Stomach (tissue), 9 donors: ENCODE measurements around the gene ZFHX3. TPM values are rescaled to one million over a fixed set of nuclear protein-coding genes. Genes with fewer than 3 reads are reported as not detected.

Experiments used
- DNase-seq, 2 donors: peaks; one replicate each; pipeline versions ENCODE4 v3.0.0 to v3.0.0-alpha.2; 2013 to 2019
- H3K27ac ChIP-seq, 5 donors: fragments of 200-600 bp in 4 of 5; sonication (generic) in 4 of 5; one replicate each; pipeline ENCODE4 v1.5.1; 2013 to 2019; ENCODE audit warnings: mild to moderate bottlenecking in 1 of 5, moderate library complexity in 1 of 5
- H3K27me3 ChIP-seq, 3 donors: fragments of 200-600 bp; sonication (generic); one replicate each; pipeline ENCODE4 v1.5.1; 2017 to 2019; ENCODE audit warnings: mixed run types in 1 of 3
- H3K36me3 ChIP-seq, 4 donors: fragments of 200-600 bp; sonication (generic); 1 replicate in 3 of 4; 2 replicates in 1 of 4; pipeline ENCODE4 v1.5.1; 2016 to 2019
- H3K4me1 ChIP-seq, 4 donors: fragments of 200-600 bp; sonication (generic); one replicate each; pipeline ENCODE4 v1.5.1; 2016 to 2019
- H3K4me3 ChIP-seq, 4 donors: fragments of 200-600 bp; sonication (generic) in 3 of 4; one replicate each; pipeline ENCODE4 v1.5.1; 2016 to 2019; ENCODE audit warnings: mild to moderate bottlenecking in 1 of 4
- H3K9me3 ChIP-seq, 4 donors: fragments of 200-600 bp; sonication (generic); one replicate each; pipeline ENCODE4 v1.5.1; 2016 to 2019
- EP300 ChIP-seq: sonication (generic); formaldehyde crosslinking; IDR thresholded peaks from one replicate; pipeline ENCODE4 v1.6.1; 2017; ENCODE audit warnings: antibody characterized with exemption
- POLR2A ChIP-seq, 4 donors: fragments of 450-650 bp; IDR thresholded peaks; one replicate each; pipeline ENCODE4 v1.6.1; 2016; ENCODE audit warnings: antibody characterized with exemption in 4 of 4, control low read depth in 2 of 4, mild to moderate bottlenecking in 1 of 4, moderate library complexity in 1 of 4
- POLR2AphosphoS5 ChIP-seq, 3 donors: sonication (generic); formaldehyde crosslinking; IDR thresholded peaks; one replicate each; pipeline ENCODE4 v1.6.1; 2016; ENCODE audit warnings: antibody characterized with exemption in 3 of 3
- WGBS, 5 donors: extraction: QIAGEN DNeasy Blood & Tissue Kit in 3 of 5; methylation state at CpG; one replicate each; pipeline versions ENCODE4 v1.1.5 to v1.1.7; 2013 to 2018; 5-methylcytosine and 5-hydroxymethylcytosine counted together
- intact Hi-C: fragments of 100-400 bp; cut with DNase I; formaldehyde crosslinking; loops from one replicate; pipeline ENCODE4 v1.15.1; 2023; ENCODE audit warnings: low total_unique reads
- polyA plus RNA-seq, 3 donors: library from polyadenylated mRNA; stranded (reverse); fragments of 200-250 nt; gene quantifications; one replicate each; pipeline ENCODE4 v1.2.3, GENCODE V29; 2013
- total RNA-seq, 5 donors: library from RNA; depleted of rRNA; stranded (reverse); fragments of >200 nt; gene quantifications; one replicate each; pipeline versions ENCODE4 v1.1.0 to v1.2.3, GENCODE V29; 2014 to 2016
- TF ChIP-seq, protein P1 (sequence below), 7 experiments: fragments of 450-650 bp in 4 of 7; fragments of 200-600 bp in 3 of 7; sonication (generic) in 3 of 7; IDR thresholded peaks; one replicate each; pipeline ENCODE4 v1.5.1; 2016 to 2019; ENCODE audit warnings: antibody characterized with exemption in 7 of 7, control low read depth in 2 of 7, mild to moderate bottlenecking in 1 of 7
- donor health status: healthy with polysubstance abuse.
- donor health status: Bipolar disorder and iron deficiency.
- donor health status: healthy.

The ZFHX3 gene
- total and polyA plus RNA-seq, 8 donors, result 1.1 to 27.5 (median 11.8) TPM

- TF ChIP-seq, protein P1, sequence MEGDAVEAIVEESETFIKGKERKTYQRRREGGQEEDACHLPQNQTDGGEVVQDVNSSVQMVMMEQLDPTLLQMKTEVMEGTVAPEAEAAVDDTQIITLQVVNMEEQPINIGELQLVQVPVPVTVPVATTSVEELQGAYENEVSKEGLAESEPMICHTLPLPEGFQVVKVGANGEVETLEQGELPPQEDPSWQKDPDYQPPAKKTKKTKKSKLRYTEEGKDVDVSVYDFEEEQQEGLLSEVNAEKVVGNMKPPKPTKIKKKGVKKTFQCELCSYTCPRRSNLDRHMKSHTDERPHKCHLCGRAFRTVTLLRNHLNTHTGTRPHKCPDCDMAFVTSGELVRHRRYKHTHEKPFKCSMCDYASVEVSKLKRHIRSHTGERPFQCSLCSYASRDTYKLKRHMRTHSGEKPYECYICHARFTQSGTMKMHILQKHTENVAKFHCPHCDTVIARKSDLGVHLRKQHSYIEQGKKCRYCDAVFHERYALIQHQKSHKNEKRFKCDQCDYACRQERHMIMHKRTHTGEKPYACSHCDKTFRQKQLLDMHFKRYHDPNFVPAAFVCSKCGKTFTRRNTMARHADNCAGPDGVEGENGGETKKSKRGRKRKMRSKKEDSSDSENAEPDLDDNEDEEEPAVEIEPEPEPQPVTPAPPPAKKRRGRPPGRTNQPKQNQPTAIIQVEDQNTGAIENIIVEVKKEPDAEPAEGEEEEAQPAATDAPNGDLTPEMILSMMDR (IDR thresholded peaks at IDR 0.05), result no peak
- TF ChIP-seq EP300, result no peak
- TF ChIP-seq POLR2A (IDR thresholded peaks at IDR 0.05), result no peak
- TF ChIP-seq POLR2AphosphoS5 (IDR thresholded peaks at IDR 0.05), result no peak
- peaks cover 0 to 29% (median 8%) of the 10 kb centered on the region in 4 donors for H3K4me1 ChIP-seq
- H3K36me3 ChIP-seq, result no peaks in the 10 kb centered on the region
- peaks cover 0 to 4% (median 0%) of the 10 kb centered on the region in 4 donors for H3K9me3 ChIP-seq
- no peak overlapping the region for H3K4me3 ChIP-seq
- H3K27ac ChIP-seq, result no peak overlapping the region
- intact Hi-C loops, result no loop called here
- no peak for DNase-seq
- 95 to 97% (median 96%) methylated on average over 2 of the region's 2 CpGs for WGBS, 5 donors
- no peaks in the 10 kb centered on the region for H3K27me3 ChIP-seq
These were observed 41.9 kb downstream of the ZFHX3 start for GRCh38 chr16:73006026-73006425.

DNA sequence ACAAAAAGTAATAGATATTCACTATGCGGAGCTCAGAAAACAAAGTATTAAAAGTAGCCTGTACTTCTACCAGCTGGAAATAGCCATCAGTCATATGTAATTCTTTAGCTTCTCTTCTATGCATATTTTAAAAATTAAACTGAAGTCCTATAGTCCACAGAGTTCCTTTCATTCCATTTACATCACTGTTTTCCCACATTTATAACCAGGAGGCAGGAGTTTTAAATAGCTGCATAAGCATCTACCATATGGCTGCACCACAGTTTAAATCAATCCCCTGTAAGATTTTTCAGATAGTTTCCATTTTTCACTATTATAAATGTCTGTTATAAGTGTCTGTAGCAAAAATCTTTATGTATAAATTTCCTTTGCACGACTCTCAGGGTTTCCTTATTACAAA, 45.1 kb downstream of the ZFHX3 start:
- TF ChIP-seq EP300, result no peak
- TF ChIP-seq, protein P1 (IDR thresholded peaks at IDR 0.05), result no peak
- TF ChIP-seq POLR2A (IDR thresholded peaks at IDR 0.05), result no peak
- TF ChIP-seq POLR2AphosphoS5 (IDR thresholded peaks at IDR 0.05), result no peak
- intact Hi-C loops, result no loop called here
- H3K27me3 ChIP-seq, result no peaks in the 10 kb centered on the region
- no peak overlapping the region for H3K27ac ChIP-seq
- WGBS, 5 donors, result 70 to 81% (median 80%) methylated on average over 2 of the region's 2 CpGs
- no peak overlapping the region for H3K4me3 ChIP-seq
- no peaks in the 10 kb centered on the region for H3K36me3 ChIP-seq
- H3K9me3 ChIP-seq, result peaks cover 0 to 5% (median 0%) of the 10 kb centered on the region in 4 donors
- no peak for DNase-seq
- H3K4me1 ChIP-seq, result peaks cover 7 to 30% (median 21%) of the 10 kb centered on the region in 4 donors

- Histone ChIP-seq H3K4me1 (peaks cover 24 to 48% (median 40%) of the 10 kb centered on the region in 4 donors), H3K27me3 (no peaks in the 10 kb centered on the region), H3K27ac (peak overlapping the region in 4 of 5 donors; percentile 20 to 58 (median 47)), H3K9me3 (peaks cover 0 to 5% (median 0%) of the 10 kb centered on the region in 4 donors), H3K4me3 (no peak overlapping the region), H3K36me3 (no peaks in the 10 kb centered on the region)
- WGBS, 5 donors, result 84 to 97% (median 92%) methylated on average over 7 of the region's 7 CpGs
- DNase-seq, result no peak
- TF ChIP-seq, protein P1 (IDR thresholded peaks at IDR 0.05), result no peak
- TF ChIP-seq EP300 (no peak), POLR2AphosphoS5 (IDR thresholded peaks at IDR 0.05) (no peak), POLR2A (IDR thresholded peaks at IDR 0.05) (no peak)
- intact Hi-C loops, result no loop called here
These were observed 46.9 kb downstream of the ZFHX3 start for GRCh38 chr16:73000907-73001521.

- 33 to 48% (median 38%) methylated on average over 22 of the region's 22 CpGs for WGBS, 5 donors
- no peaks in the 10 kb centered on the region for H3K27me3 ChIP-seq
- TF ChIP-seq POLR2A (IDR thresholded peaks at IDR 0.05) (no peak), EP300 (no peak), POLR2AphosphoS5 (IDR thresholded peaks at IDR 0.05) (no peak)
- peaks cover 0 to 5% (median 0%) of the 10 kb centered on the region in 4 donors for H3K9me3 ChIP-seq
- DNase-seq, result peak in 1 of 2 donors; percentile 69
- intact Hi-C loops, result no loop called here
- H3K4me3 ChIP-seq, result no peak overlapping the region
- no peaks in the 10 kb centered on the region for H3K36me3 ChIP-seq
- H3K27ac ChIP-seq, result peak overlapping the region in 4 of 5 donors; percentile 20 to 58 (median 47)
- peaks cover 32 to 56% (median 47%) of the 10 kb centered on the region in 4 donors for H3K4me1 ChIP-seq
These were observed 47.7 kb downstream of the ZFHX3 start for GRCh38 chr16:73000020-73000906.
